DOHH2 (cell line): ENCODE measurements around the gene SPTBN1.

Experiments
- CTCF ChIP-seq: fragments of 200-600 bp; sonication (generic); IDR thresholded peaks from one replicate; pipeline ENCODE4 v1.5.1; 2014; ENCODE audit warnings: antibody characterized with exemption, mild to moderate bottlenecking, low read depth, low read length; ENCODE audit not compliant: poor library complexity, severe bottlenecking
- EZH2phosphoT487 ChIP-seq: fragments of 200-600 bp; sonication (generic); IDR thresholded peaks from 2 replicates; pipeline ENCODE4 v1.6.1; 2017; ENCODE audit warnings: borderline replicate concordance, mild to moderate bottlenecking, antibody characterized with exemption, low read length, moderate library complexity, mixed read lengths

- TF ChIP-seq CTCF (no peak), EZH2phosphoT487 (no peak)
These were observed 182.0 kb downstream of the SPTBN1 start for GRCh38 chr2:54638103-54638502.
